GM21723 (cell line): Measurements from ENCODE around the gene PIWIL4.
"Not testable (repeated sequence)": the region's sequence is repeated elsewhere in the genome, so short reads cannot be mapped to it uniquely, and the experiment has no call there.

Experiments used
- ATAC-seq: cut with Tn5 transposase; IDR thresholded peaks from one replicate; pipeline ENCODE4 v1.9.1; 2021; ENCODE audit warnings: mild to moderate bottlenecking, moderate library complexity; ENCODE audit not compliant: unreplicated experiment

Gene PIWIL4

DNA sequence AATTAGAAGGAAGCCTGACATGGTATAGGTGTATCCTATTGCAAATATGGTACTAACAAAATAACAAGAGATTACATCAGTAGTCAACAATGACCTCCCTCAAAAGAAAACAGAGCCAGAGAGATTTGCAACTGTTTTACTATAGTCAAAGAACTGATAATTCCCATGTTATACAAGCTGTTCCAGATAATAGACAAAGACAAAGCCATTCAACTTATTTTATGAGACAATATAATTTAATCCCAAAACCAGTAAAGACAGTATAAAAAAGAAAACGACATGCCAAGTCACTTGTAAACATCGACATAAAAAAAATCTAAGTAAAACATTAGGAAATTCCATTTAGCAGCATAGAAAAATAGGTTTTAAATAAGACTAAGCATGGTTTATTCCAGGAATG is 65.2 kb downstream of the PIWIL4 start:
- no peak for ATAC-seq

DNA sequence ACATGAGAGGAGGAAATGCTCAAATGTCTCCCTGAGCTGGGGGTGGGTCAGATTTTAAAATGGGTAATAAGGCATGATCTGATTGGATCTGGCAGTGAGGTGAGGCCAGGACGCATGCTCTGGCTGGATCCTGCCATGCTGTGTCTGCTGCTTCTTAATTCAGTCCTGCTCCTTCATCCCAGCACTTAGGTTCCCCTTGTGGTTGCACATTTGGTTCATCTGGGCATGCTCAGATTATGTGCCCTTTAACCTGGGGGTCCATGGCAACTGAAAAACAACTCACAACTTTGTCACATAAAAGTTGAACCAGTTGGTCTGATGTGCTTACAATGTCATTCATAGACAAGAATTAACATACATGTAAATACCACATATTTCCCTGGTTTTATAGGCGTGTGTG is 67.9 kb downstream of the PIWIL4 start:
- ATAC-seq: no peak

DNA sequence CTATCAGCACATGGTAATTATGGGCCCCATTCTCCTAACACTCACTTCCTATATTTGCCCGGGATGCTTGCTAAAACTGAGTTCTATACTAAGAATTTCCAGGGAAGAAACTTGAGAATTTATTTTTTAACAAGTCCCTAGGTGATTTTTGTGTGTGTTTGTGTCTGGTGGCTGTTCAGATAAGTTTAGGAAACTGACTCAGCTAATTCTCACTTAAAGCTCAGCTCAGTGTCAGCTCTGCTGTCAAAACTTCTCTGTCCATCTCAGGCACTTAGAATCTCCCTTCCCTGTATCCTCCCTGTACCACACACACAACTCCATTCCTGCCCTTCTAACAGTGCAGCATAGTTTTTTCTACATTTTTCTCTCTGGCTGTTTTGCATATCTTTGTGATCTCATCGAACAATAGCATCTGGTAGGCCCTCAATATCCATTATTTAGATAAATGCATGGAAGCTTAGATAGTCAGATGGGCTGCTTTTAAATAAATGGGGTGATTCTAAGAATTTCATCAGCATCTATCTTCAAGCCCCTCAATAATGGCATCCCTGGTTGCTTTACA is 69.3 kb downstream of the PIWIL4 start:
- ATAC-seq: no peak

GRCh38 chr11:94638301-94638901 is 71.2 kb downstream of the PIWIL4 start:
- ATAC-seq: no peak

DNA sequence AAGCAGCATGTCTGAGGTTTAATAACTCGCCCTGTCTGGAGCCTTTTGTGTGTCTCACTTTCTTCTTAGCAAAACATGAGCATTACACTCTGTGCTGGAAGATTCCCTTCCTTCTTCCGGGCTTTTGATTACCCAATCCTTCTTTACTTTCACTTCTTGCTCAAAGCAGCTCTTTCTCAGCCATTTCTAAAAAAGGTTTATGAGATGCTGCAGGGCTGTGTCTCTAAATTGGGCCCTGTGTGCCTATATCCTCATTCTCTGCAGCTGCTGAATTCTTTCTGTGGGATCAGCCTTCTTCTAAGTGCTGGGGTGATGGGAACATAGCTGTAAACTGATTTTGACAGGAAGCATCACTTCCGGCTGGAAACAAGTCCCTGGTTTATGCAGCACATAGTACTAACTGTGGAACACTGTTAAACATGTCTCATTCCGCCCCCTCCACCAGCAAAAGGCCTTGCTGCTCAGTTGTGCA is 71.8 kb downstream of the PIWIL4 start:
- ATAC-seq: no peak

DNA sequence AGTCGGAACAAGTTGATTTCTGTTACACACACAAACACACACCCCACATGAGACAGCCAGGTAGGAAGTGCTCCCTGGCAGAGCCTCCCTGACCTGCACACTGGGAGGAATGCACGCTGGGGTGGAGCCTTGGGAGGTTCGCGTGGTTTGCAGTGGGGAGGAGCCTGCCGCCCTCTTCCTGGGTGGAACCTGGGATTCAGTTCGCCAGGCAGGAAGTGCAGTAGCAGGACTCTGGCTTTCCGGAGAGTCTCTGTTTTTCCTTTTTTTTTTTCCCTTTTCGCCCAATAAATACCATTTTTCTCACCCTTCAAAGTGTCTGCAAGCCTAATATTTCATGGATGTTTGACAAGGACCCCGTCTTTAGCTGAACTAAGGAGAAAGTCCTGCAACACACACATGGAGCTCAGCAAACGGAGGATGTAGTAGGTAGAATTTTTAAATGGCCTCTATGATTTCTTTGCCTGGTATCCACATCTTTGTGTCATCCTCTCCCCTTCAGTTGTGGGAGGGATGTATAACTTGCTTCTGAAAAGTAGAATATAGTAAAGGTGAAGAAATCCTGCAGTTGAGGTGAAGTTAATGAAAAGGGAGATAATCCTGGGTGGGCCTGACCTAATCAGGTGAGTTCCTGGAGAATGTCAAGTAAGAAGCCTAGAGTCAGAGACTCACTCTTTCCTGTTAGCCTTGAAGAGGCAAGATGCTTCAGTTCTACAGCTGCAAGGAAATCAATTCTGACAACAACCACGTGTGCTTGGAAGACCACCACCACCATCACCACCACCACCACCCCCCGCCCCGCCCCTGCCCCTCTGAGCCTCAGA is 72.9 kb downstream of the PIWIL4 start:
- no peak for ATAC-seq

DNA sequence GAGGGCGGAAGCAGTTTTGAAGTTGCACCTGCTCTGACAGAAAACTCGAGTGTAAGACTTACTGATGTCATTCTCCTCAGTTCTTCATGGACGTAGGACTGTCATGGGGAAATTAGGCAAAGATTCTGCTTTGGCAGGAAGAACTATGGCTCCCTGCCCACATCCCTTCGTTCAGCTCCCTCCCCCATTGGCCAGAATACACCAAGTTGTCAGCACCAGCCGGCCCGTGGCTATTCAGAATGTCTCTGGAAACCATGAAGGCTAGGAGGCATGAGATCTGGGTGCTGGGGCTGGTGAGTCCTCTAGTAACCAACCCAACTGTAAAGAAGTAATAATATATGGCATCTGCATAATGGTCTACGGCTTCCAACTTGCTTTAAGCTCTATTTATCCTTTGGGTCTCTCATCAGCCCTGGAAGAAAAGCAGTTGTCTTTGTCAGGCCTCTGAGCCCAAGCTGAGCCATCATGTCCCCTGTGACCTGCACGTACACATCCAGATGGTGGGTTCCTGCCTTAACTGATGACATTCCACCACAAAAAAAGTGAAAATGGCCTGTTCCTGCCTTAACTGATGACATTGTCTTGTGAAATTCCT is 74.1 kb downstream of the PIWIL4 start:
- ATAC-seq: no peak

DNA sequence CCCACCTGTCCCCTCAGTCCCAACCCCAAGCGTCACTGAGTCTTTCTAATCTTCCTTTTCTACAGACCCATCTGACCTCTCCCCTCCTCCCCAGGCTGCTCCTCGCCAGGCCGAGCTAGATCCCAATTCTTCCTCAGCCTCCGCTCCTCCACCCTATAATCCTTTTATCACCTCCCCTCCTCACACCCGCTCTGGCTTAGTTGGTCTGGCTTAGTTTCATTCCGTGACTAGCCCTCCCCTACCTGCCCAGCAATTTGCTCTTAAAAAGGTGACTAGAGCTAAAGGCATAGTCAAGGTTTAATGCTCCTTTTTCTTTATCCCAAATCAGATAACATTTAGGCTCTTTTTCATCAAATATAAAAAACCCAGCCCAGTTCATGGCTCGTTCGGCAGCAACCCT is 76.0 kb downstream of the PIWIL4 start:
- ATAC-seq: not testable (repeated sequence)

DNA sequence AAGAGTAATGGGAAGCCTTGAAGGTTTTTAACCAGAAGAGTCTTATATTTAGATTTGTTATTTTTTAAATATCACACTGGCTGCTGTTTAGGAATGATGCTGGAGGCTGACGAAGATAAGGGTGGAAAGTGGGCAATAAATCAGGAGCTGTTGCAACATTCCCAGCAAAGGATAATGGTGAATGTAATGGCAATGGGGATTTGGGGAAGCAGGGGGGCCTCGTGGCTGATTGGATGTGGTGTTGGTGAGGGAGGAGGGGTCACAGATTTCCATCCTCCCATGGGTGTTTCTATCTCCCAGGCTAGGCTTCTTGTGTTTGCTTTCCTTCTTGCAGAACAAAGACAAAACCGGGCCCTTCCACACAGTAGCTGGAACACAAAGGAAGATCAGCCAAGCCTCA is 80.8 kb downstream of the PIWIL4 start:
- no peak for ATAC-seq

DNA sequence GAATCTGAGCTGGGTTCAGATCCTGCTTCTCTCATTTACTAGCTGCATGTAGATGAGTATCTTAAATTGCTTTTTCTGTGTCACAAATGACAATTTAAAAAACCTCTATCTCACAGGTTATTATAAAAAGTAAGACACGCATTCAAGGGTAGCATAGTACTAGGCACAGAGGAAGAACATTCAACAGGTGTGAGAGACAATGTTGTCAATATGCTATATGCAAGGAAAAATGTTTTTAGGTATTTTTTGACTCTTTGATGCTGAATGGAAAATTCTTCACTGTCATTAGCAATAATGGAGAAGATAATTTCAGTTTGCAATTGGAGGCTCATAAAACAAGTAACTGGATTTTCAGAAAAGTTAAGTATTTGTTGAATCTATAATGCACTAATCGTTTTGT is 81.6 kb downstream of the PIWIL4 start:
- ATAC-seq: no peak

DNA sequence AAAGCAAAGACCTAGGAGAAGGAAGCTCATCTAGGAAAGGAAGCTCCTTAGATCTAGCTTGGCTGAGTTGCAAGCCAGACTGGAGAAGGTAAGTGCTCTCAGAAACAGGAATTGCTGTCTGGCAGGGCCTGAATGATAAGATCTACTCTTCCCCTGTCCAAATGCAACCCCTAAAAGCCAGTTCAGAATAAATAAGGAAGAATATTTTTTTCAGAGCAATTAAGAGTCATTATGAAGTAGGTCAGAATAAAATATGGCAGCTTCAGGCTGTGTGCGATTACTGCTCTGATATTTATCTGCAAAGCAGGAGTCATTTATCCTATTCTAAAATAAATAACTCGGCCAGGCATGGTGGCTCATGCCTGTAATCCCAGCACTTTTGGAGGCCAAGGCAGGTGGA is 82.1 kb downstream of the PIWIL4 start:
- ATAC-seq: no peak

- ATAC-seq: no peak
Observed at GRCh38 chr11:94649964-94650623, 82.9 kb downstream of the PIWIL4 start.

DNA sequence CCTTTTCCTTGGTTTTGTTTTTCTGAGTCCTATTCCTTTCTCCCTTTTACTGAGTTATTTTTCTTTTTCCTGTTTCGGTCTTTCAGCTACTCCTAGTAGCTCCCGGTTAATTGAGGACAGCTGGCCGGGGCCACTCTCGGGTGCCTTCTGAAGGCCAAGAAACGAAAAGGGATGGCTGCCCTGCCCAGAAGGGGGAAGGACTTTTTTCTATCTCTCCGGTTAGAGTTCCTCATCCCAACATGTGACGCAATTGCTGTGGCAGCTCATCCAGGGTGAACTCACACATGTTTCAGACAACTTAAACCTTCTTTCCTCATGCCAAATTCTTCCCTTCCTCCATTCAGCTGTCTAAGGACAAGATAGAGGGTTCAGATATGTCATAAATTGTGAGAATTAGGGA is 83.6 kb downstream of the PIWIL4 start:
- no peak for ATAC-seq

- ATAC-seq: no peak
Observed at GRCh38 chr11:94652735-94653284, 85.6 kb downstream of the PIWIL4 start.

DNA sequence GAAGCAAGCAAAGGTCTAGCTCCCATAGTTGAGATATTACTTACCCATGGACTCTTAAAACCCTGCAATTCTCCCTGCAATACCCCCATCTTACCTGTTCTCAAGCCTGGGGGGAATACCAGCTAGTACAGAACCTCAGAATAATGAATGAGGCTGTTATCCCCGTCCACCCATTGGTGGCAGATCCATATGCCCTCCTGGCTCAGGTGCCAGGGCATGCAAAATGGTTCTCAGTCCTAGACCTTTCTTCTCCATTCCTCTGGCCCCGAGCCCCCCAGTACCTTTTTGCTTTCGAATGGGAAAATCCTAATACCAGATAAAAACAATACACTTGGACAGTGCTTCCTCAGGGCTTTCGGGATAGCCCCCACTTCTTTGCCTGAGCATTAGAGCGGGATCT is 86.4 kb downstream of the PIWIL4 start:
- no peak for ATAC-seq

DNA sequence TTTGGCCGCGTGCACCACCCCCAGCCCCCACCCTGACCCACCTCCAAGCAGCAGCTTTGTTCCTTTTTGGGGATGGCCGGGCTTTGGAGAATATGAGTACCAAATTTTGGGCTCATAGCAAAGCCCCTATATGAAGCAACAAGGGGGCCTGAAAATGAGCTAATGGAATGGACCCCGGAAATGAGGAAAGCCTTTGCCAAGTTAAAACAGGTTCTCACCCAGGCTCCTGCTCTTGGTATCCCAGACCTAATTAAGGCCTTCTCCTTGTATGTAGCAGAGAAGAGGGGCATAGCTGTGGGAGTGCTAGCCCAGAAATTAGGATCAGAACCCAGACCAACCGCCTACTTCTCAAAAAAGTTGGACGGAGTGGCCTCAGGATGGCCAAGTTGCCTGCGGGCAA is 87.0 kb downstream of the PIWIL4 start:
- no peak for ATAC-seq

GRCh38 chr11:94655291-94655690 is 88.1 kb downstream of the PIWIL4 start:
- ATAC-seq: no peak

DNA sequence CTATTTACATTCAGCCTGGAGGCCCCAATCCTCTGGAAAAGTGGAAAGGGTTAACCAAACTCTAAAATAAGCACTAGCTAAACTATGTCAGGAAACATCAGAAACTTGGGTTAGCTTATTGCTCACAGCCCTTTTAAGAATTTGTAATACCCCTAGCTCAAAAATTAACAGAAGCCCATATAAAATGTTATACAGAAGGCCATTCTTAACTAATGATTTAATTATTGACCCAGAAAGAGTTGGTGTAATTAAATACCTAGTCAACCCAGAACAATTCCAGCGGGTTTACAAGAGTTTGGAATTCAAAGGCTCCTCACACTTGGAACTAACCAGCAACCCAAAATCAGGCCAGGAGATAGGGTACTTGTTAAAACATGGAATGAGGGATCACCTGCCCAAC is 88.8 kb downstream of the PIWIL4 start:
- no peak for ATAC-seq

- no peak for ATAC-seq
Observed at GRCh38 chr11:94656968-94657367, 89.8 kb downstream of the PIWIL4 start.

DNA sequence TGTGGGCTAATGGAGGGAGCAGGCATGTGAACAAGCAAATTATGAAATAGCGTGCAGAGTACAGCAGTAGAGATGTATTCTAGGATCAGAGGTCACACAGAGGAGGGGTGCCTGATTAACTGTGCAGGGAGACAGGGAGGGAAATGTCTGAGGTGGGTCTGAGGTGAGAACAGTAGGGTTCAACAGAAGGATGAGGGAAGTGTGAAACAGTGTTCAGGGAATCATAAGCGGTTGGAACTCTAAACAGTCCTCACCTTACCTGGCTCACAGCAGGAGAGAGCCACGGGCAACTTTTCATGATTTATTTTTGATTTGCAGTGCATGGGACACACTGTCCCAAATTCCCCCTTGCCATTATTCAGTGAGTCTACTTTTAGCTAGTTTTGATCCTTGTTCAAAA is 90.5 kb downstream of the PIWIL4 start:
- no peak for ATAC-seq

- ATAC-seq: no peak
Observed at GRCh38 chr11:94658386-94658785, 91.2 kb downstream of the PIWIL4 start.
